Endothelial cell of umbilical vein (primary cell): Measurements from ENCODE around the gene RTEL1. TPM values are rescaled to one million over a fixed set of nuclear protein-coding genes. Genes with fewer than 3 reads are reported as not detected.

Experiments
- BruUV-seq: library from RNA; stranded (reverse); fragments of 400-500 nt; replicated peaks from 2 replicates; lab custom pipeline; 2021; lab: Mats Ljungman, UMichigan
- CTCF ChIA-PET: fragments of 300-600, 350-600 bp; sonication (Branson Sonifier 250); formaldehyde crosslinking; loops from one replicate; lab custom pipeline; 2021; ENCODE audit warnings: antibody characterized with exemption, inconsistent platforms; lab: Charles Lee
- POLR2A ChIA-PET: fragments of 300-600, 350-600 bp; sonication (Branson Sonifier 250); formaldehyde crosslinking; loops from one replicate; lab custom pipeline; 2021; ENCODE audit warnings: antibody characterized with exemption, inconsistent platforms; lab: Charles Lee
- DNase-seq: peaks from one replicate; pipeline ENCODE4 v3.0.0-alpha.2; 2011; ENCODE audit warnings: low read depth, low spot score
- FAIRE-seq: peaks from 2 replicates; lab custom pipeline; 2011; peaks lifted over from hg19 to GRCh38; lab: Jason Lieb, UNC
- H2AFZ ChIP-seq: 2 replicates; pipeline ENCODE4 v1.6.0; 2012; ENCODE audit warnings: low read depth, low read length, control low read depth, inconsistent platforms
- H3K27ac ChIP-seq: 2 replicates; pipeline ENCODE4 v1.5.1; 2011; ENCODE audit warnings: low read depth, mild to moderate bottlenecking, control low read depth, low read length, moderate library complexity; ENCODE audit not compliant: insufficient read depth
- H3K27me3 ChIP-seq, 2 experiments: 2 replicates each; pipeline versions ENCODE4 v1.6.0 to v1.6.1; 2011; ENCODE audit warnings: low read length in 2 of 2, mixed read lengths in 1 of 2; ENCODE audit not compliant: control insufficient read depth in 2 of 2, insufficient read depth in 2 of 2
- H3K36me3 ChIP-seq, 2 experiments: 2 replicates in 1 of 2; 3 replicates in 1 of 2; pipeline ENCODE4 v1.5.1; 2011; ENCODE audit warnings: low read length in 2 of 2, mild to moderate bottlenecking in 1 of 2, moderate library complexity in 1 of 2; ENCODE audit not compliant: control insufficient read depth in 2 of 2, insufficient read depth in 2 of 2; ENCODE audit errors: extremely low read depth in 1 of 2
- H3K4me1 ChIP-seq: 3 replicates; pipeline ENCODE4 v1.5.1; 2011; ENCODE audit warnings: mild to moderate bottlenecking, low read length; ENCODE audit not compliant: control insufficient read depth, insufficient read depth; ENCODE audit errors: extremely low read depth
- H3K4me2 ChIP-seq: 2 replicates; pipeline ENCODE4 v1.6.1; 2011; ENCODE audit warnings: low read length, control low read depth, mixed read lengths; ENCODE audit not compliant: insufficient read depth
- H3K4me3 ChIP-seq, 3 experiments: fragments of 200-600 bp in 1 of 3; sonication (generic), shearing (Covaris generic) in 1 of 3; replicated peaks in 1 of 3; 2 replicates each; pipeline ENCODE4 v1.5.1; 2011 to 2016; ENCODE audit warnings: control low read depth in 3 of 3, low read length in 3 of 3, mild to moderate bottlenecking in 2 of 3, inconsistent platforms in 1 of 3, low read depth in 1 of 3, moderate library complexity in 1 of 3; ENCODE audit not compliant: insufficient read depth in 1 of 3
- H3K79me2 ChIP-seq: 2 replicates; pipeline ENCODE4 v1.6.0; 2012; ENCODE audit warnings: low read length, inconsistent platforms; ENCODE audit not compliant: control insufficient read depth, insufficient read depth
- H3K9ac ChIP-seq: replicated peaks from 2 replicates; pipeline ENCODE3; 2011; ENCODE audit warnings: low read length, control low read depth; ENCODE audit not compliant: insufficient read depth; ENCODE audit errors: extremely low read depth
- H3K9me1 ChIP-seq: replicated peaks from 3 replicates; pipeline ENCODE4 v1.6.0; 2011; ENCODE audit warnings: mild to moderate bottlenecking, low read length; ENCODE audit not compliant: control insufficient read depth, insufficient read depth; ENCODE audit errors: extremely low read depth
- H3K9me3 ChIP-seq: replicated peaks from 2 replicates; pipeline ENCODE4 v1.5.1; 2012; ENCODE audit warnings: low read length, inconsistent platforms; ENCODE audit not compliant: control insufficient read depth, insufficient read depth
- H4K20me1 ChIP-seq: replicated peaks from 2 replicates; pipeline ENCODE3; 2011; ENCODE audit warnings: mild to moderate bottlenecking, low read length; ENCODE audit not compliant: control insufficient read depth, insufficient read depth; ENCODE audit errors: extremely low read depth
- EZH2 ChIP-seq: IDR thresholded peaks from 2 replicates; pipeline ENCODE4 v1.6.1; 2012; ENCODE audit warnings: borderline replicate concordance, low read depth, mild to moderate bottlenecking, moderate library complexity, low read length, inconsistent platforms; ENCODE audit not compliant: severe bottlenecking
- FOS ChIP-seq: IDR thresholded peaks from 2 replicates; pipeline ENCODE4 v1.6.1; 2011; ENCODE audit warnings: mild to moderate bottlenecking, low read length, moderate library complexity, borderline replicate concordance; ENCODE audit not compliant: insufficient read depth
- GATA2 ChIP-seq: IDR thresholded peaks from 2 replicates; pipeline ENCODE4 v1.7.0; 2011; ENCODE audit warnings: low read depth, mild to moderate bottlenecking, moderate library complexity, mixed read lengths, low read length; ENCODE audit not compliant: insufficient read length, insufficient read depth
- JUN ChIP-seq: IDR thresholded peaks from 2 replicates; pipeline ENCODE4 v1.6.1; 2011; ENCODE audit warnings: borderline replicate concordance, low read depth; ENCODE audit not compliant: insufficient read length, insufficient read depth
- MYC ChIP-seq: IDR thresholded peaks from one replicate; pipeline ENCODE4 v1.6.1; 2011; ENCODE audit warnings: mild to moderate bottlenecking, low read depth, low read length
- POLR2A ChIP-seq: IDR thresholded peaks from 2 replicates; pipeline ENCODE4 v1.6.1; 2012; ENCODE audit warnings: low read depth, mild to moderate bottlenecking, control low read depth, low read length
- POLR2AphosphoS5 ChIP-seq: IDR thresholded peaks from 2 replicates; pipeline ENCODE4 v1.6.1; 2012; ENCODE audit warnings: low read depth, mild to moderate bottlenecking, control low read depth, low read length, moderate library complexity; ENCODE audit not compliant: insufficient read depth
- dilution Hi-C: fragments of 300-500 bp; cut with MboI; formaldehyde crosslinking; loops from one replicate; pipeline ENCODE4 v1.15.0; 2019; ENCODE audit warnings: low sequenced_read_pairs; ENCODE audit not compliant: extremely low pct_ligation_motif_present
- intact Hi-C: fragments of 100-400 bp; cut with micrococcal nuclease; formaldehyde crosslinking; loops from one replicate; pipeline ENCODE4 v1.10.0; 2022
- polyA plus RNA-seq, 4 experiments: library from polyadenylated mRNA; depleted of rRNA in 3 of 4; stranded (reverse) in 3 of 4; unstranded in 1 of 4; fragments of >200 nt; gene quantifications; 2 replicates each; pipeline versions ENCODE4 v1.2.1 to v1.2.3, GENCODE V29; 2011 to 2012; ENCODE audit warnings: missing spikeins in 1 of 4
- total RNA-seq: library from RNA; stranded (reverse); gene quantifications from 2 replicates; pipeline ENCODE4 v1.2.3, GENCODE V29; 2021
- TF ChIP-seq, protein P1 (sequence below): IDR thresholded peaks from 2 replicates; pipeline ENCODE4 v1.6.1; 2011; ENCODE audit not compliant: insufficient read depth, insufficient read length
- TF ChIP-seq, protein P2 (sequence below), 2 donors: IDR thresholded peaks; 1 replicate in 1 of 2; 2 replicates in 1 of 2; pipeline ENCODE4 v1.5.1; 2011; ENCODE audit warnings: low read length in 2 of 2, mild to moderate bottlenecking in 2 of 2, moderate library complexity in 2 of 2, control low read depth in 1 of 2, inconsistent platforms in 1 of 2, low read depth in 1 of 2; ENCODE audit not compliant: insufficient read depth in 1 of 2; ENCODE audit errors: extremely low read depth in 1 of 2

The RTEL1 gene
- total and polyA plus RNA-seq, 2 donors (not counting 3 experiments of a cell fraction or from before 2014, with no cell fraction given): 17.0 to 44.9 TPM

DNA sequence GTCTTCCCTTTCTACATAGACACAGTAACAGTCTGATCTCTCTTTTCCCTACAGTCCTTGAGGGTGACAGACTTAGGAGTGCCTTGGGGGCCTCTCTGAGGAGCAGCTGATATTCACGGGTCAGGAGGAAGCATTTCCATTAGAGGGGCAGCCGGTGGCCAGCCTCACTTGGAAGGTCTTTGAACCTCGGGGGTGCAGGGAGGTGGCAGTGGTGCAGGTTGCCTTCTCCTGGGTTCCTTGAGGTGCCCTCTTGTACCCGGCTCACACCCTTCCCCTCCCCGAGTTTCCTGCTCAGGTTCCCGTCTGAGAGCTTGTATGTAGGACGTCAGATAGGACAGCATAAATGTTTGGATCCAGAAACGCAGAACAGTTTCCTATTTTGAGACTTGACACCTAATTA is 2.5 kb downstream of the RTEL1 start:
- Histone ChIP-seq H2AFZ (no peak overlapping the region), H3K79me2 (peaks cover 18% of the 10 kb centered on the region), H4K20me1 (no peaks in the 10 kb centered on the region), H3K4me1 (peaks cover 10% of the 10 kb centered on the region), H3K9me1 (no peaks in the 10 kb centered on the region), H3K9me3 (no peaks in the 10 kb centered on the region), H3K4me3 (no peak overlapping the region), H3K27ac (no peak overlapping the region), H3K36me3 (peaks cover 0 to 24% of the 10 kb centered on the region in 2 experiments), H3K9ac (no peak overlapping the region), H3K4me2 (no peak overlapping the region), H3K27me3 (no peaks in the 10 kb centered on the region)
- no TSS peak for BruUV-seq
- ChIA-PET CTCF (interaction anchor here (2.6 kb wide), 1 partner anchor 21 kb away, joined by 11 read pairs; no protein-coding TSS in a partner anchor), POLR2A (no interaction called here)
- FAIRE-seq (no peak), DNase-seq (no peak)
- intact Hi-C loops (no loop called here), dilution Hi-C loops (no loop called here)
- TF ChIP-seq POLR2AphosphoS5 (no peak), MYC (no peak), POLR2A (no peak), FOS (no peak), EZH2 (no peak), JUN (no peak), GATA2 (no peak)
- TF ChIP-seq, protein P1, sequence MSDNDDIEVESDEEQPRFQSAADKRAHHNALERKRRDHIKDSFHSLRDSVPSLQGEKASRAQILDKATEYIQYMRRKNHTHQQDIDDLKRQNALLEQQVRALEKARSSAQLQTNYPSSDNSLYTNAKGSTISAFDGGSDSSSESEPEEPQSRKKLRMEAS: no peak
- TF ChIP-seq, protein P2, sequence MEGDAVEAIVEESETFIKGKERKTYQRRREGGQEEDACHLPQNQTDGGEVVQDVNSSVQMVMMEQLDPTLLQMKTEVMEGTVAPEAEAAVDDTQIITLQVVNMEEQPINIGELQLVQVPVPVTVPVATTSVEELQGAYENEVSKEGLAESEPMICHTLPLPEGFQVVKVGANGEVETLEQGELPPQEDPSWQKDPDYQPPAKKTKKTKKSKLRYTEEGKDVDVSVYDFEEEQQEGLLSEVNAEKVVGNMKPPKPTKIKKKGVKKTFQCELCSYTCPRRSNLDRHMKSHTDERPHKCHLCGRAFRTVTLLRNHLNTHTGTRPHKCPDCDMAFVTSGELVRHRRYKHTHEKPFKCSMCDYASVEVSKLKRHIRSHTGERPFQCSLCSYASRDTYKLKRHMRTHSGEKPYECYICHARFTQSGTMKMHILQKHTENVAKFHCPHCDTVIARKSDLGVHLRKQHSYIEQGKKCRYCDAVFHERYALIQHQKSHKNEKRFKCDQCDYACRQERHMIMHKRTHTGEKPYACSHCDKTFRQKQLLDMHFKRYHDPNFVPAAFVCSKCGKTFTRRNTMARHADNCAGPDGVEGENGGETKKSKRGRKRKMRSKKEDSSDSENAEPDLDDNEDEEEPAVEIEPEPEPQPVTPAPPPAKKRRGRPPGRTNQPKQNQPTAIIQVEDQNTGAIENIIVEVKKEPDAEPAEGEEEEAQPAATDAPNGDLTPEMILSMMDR (IDR thresholded peaks at IDR 0.05; ENCODE audit: extremely low read depth in 1 of 2, insufficient read depth in 1 of 2, low read depth in 1 of 2, low read length in 2 of 2): no peak
